Peyer's patch (tissue), 4 donors: Measurements from ENCODE around the gene CRYL1. TPM values are rescaled to one million over a fixed set of nuclear protein-coding genes. Genes with fewer than 3 reads are reported as not detected.

Experiments used
- DNase-seq, 3 donors: peaks; one replicate each; pipeline ENCODE4 v3.0.0-alpha.2; 2017 to 2019
- H3K27ac ChIP-seq, 4 donors: fragments of 200-600 bp; sonication (generic); one replicate each; pipeline ENCODE4 v1.5.1; 2016 to 2019
- H3K27me3 ChIP-seq, 2 donors: fragments of 200-600 bp; sonication (generic); one replicate each; pipeline ENCODE4 v1.5.1; 2019
- H3K36me3 ChIP-seq, 3 donors: fragments of 200-600 bp; sonication (generic); one replicate each; pipeline ENCODE4 v1.5.1; 2016 to 2019
- H3K4me1 ChIP-seq, 4 donors: fragments of 200-600 bp; sonication (generic); one replicate each; pipeline ENCODE4 v1.5.1; 2016 to 2019
- H3K4me3 ChIP-seq, 4 donors: fragments of 200-600 bp; sonication (generic); 1 replicate in 3 of 4; 2 replicates in 1 of 4; pipeline ENCODE4 v1.5.1; 2016 to 2019; ENCODE audit warnings: mild to moderate bottlenecking in 1 of 4
- H3K9me3 ChIP-seq, 4 donors: fragments of 200-600 bp; sonication (generic); one replicate each; pipeline ENCODE4 v1.5.1; 2016 to 2019; ENCODE audit warnings: mild to moderate bottlenecking in 1 of 4
- POLR2A ChIP-seq, 2 donors: fragments of 450-650 bp; IDR thresholded peaks; one replicate each; pipeline ENCODE4 v1.5.1; 2017; ENCODE audit warnings: antibody characterized with exemption in 2 of 2, mild to moderate bottlenecking in 2 of 2, moderate library complexity in 2 of 2
- total RNA-seq, 4 donors: library from RNA; depleted of rRNA; stranded (reverse); fragments of >200 nt; gene quantifications; one replicate each; pipeline ENCODE4 v1.1.0, GENCODE V29; 2016
- TF ChIP-seq, protein P1 (sequence below), 6 experiments: fragments of 450-650 bp in 4 of 6; fragments of 200-600 bp in 2 of 6; sonication (generic) in 1 of 6; IDR thresholded peaks; one replicate each; pipeline ENCODE4 v1.5.1; 2017 to 2019; ENCODE audit warnings: antibody characterized with exemption in 6 of 6, mild to moderate bottlenecking in 3 of 6, moderate library complexity in 1 of 6

Gene CRYL1
- total RNA-seq, 4 donors from 2014 or later, result 81.7 to 357 (median 299) TPM

DNA sequence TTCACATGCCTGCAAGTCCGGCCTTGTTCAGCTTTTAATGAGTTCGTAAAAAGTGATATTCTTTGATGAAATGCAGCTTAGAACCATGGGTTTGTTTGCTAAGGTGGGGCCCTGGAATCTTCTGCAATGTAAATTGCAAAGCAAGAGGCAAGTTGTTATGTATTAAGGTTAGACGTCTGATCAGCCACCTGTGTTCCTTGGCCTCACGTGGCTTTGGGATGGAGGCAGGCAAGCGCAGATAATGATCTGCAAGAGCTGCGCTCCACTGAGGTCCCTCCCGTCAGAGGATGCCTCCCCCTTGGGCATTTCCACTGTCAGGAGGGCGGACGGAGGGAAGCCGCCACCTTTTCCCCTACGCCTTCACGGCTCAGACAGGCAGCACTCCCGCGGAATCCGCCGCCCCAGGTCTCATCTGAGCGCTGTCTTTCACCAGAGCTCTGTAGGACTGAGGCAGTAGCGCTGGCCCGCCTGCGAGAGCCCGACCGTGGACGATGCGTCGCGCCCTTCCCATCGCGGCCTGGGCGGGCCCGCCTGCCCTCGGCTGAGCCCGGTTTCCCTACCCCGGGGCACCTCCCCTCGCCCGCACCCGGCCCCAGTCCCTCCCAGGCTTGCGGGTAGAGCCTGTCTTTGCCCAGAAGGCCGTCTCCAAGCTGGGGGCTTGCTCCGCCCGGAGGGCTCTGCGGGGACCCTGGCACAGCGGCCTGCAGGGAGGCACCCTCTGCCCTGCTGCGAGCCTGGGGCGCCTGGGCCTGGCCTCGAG, 110.9 kb downstream of the CRYL1 start:
- DNase-seq, result no peak
- H3K4me3 ChIP-seq, result no peak overlapping the region

DNA sequence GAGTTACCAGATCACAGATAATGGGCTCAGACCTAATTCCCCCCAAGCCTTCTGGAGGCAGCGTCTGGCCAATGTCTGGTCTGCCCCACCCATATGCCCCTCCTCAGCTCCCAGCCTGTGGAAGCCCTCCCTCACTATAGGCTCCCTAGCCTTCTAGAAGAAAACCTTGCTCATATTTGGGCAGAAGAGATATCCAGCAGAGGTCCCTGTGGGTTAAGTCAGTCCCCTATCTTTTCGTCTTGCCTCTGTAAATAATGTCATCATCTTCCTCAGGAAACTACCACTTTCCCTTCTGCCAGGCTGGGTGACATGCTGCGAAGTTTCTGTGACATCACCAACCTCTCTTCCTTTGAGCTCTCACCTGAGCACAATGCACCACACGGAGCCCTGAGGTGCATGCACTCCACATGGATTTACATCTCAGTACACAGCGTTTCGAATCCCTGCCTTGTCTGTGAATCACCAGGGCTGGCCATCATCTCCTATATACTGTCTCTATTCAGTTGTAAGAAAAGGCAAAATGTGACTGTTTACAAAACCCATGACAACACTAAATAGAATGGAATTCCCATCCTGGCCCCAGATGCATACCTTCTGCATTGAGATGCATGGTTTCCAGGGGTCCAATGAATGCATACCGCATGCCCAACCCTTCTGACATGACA, 112.8 kb downstream of the CRYL1 start:
- H3K27me3 ChIP-seq, result no peaks in the 10 kb centered on the region
- no peak overlapping the region for H3K27ac ChIP-seq
- no peak for DNase-seq
- peaks cover 0 to 2% (median 0%) of the 10 kb centered on the region in 3 donors for H3K36me3 ChIP-seq
- no peaks in the 10 kb centered on the region for H3K4me1 ChIP-seq
- H3K4me3 ChIP-seq, result no peak overlapping the region
- H3K9me3 ChIP-seq, result no peaks in the 10 kb centered on the region
- TF ChIP-seq, protein P1, sequence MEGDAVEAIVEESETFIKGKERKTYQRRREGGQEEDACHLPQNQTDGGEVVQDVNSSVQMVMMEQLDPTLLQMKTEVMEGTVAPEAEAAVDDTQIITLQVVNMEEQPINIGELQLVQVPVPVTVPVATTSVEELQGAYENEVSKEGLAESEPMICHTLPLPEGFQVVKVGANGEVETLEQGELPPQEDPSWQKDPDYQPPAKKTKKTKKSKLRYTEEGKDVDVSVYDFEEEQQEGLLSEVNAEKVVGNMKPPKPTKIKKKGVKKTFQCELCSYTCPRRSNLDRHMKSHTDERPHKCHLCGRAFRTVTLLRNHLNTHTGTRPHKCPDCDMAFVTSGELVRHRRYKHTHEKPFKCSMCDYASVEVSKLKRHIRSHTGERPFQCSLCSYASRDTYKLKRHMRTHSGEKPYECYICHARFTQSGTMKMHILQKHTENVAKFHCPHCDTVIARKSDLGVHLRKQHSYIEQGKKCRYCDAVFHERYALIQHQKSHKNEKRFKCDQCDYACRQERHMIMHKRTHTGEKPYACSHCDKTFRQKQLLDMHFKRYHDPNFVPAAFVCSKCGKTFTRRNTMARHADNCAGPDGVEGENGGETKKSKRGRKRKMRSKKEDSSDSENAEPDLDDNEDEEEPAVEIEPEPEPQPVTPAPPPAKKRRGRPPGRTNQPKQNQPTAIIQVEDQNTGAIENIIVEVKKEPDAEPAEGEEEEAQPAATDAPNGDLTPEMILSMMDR (IDR thresholded peaks at IDR 0.05), result no peak
- TF ChIP-seq POLR2A (IDR thresholded peaks at IDR 0.05), result no peak

More for the DNA sequence above, 110.9 kb downstream of the CRYL1 start:
- Histone ChIP-seq H3K27me3 (no peaks in the 10 kb centered on the region), H3K9me3 (no peaks in the 10 kb centered on the region), H3K4me1 (no peaks in the 10 kb centered on the region), H3K27ac (no peak overlapping the region), H3K36me3 (peaks cover 0 to 4% (median 0%) of the 10 kb centered on the region in 3 donors)
- TF ChIP-seq, protein P1 (IDR thresholded peaks at IDR 0.05), result no peak
- no peak for TF ChIP-seq POLR2A (IDR thresholded peaks at IDR 0.05)

DNA sequence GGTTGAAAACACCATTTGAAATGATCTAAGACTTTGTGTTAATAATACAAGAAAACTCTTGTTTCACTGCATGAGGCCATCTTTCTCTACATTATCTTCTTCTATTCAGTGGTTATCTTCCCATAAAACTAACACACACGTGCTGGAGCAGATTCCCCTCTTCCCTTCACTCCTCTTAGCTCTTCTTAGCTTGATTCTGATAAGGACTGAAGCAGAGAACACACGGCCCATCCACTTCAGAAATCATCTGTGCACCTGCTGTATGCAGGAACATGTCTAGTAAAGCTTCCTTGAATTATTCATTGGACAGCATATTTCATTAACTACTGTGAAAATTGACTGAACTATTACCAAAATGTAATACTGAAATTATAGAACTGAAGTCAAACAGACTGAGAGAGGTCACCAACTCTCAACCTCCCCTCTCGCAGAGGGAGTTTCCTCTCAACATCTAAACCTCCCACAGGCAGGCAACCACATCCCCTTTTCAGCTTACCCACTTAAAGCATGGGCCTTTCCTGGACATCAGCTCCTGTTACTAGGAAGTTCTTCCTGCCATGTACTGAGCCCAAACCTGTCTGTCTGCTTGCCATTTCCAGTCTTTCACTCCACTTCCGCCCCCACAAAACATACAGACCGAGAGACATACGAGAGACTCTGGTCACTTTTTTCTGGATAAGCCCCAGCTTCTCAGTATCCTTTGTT, 113.9 kb downstream of the CRYL1 start:
- H3K27ac ChIP-seq, result no peak overlapping the region
- no peaks in the 10 kb centered on the region for H3K27me3 ChIP-seq
- no peak overlapping the region for H3K4me3 ChIP-seq
- no peaks in the 10 kb centered on the region for H3K9me3 ChIP-seq
- no peak for TF ChIP-seq POLR2A (IDR thresholded peaks at IDR 0.05)
- TF ChIP-seq, protein P1 (IDR thresholded peaks at IDR 0.05), result no peak
- peak in 2 of 3 donors; percentile 26 to 48 for DNase-seq
- H3K4me1 ChIP-seq, result no peaks in the 10 kb centered on the region
- H3K36me3 ChIP-seq, result peaks cover 0 to 5% (median 0%) of the 10 kb centered on the region in 3 donors

DNA sequence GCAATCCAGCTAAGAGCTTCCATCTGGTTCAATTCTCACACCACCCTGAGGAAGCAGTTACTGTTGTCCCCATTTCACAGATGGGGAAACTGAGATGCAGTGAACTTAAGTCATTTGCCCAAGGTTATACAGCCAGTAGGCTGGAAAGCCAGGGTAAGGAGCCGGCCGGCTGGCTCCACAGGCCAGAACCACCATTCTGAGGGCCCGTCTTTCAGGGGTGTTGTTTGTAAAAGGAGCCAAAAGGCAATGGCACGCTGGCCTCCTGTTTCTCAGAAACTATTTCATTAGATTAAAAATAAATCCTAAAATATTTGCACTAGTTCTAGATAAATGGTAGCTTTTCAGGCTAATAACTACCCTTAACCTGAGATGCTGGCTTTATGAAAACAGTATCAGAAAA, 114.9 kb downstream of the CRYL1 start:
- Histone ChIP-seq H3K27me3 (no peaks in the 10 kb centered on the region), H3K4me1 (no peaks in the 10 kb centered on the region), H3K4me3 (no peak overlapping the region), H3K9me3 (no peaks in the 10 kb centered on the region), H3K27ac (no peak overlapping the region), H3K36me3 (peaks cover 0 to 9% (median 0%) of the 10 kb centered on the region in 3 donors)
- peak in 1 of 3 donors; percentile 21 for DNase-seq
- TF ChIP-seq, protein P1 (IDR thresholded peaks at IDR 0.05), result no peak
- TF ChIP-seq POLR2A (IDR thresholded peaks at IDR 0.05), result no peak

DNA sequence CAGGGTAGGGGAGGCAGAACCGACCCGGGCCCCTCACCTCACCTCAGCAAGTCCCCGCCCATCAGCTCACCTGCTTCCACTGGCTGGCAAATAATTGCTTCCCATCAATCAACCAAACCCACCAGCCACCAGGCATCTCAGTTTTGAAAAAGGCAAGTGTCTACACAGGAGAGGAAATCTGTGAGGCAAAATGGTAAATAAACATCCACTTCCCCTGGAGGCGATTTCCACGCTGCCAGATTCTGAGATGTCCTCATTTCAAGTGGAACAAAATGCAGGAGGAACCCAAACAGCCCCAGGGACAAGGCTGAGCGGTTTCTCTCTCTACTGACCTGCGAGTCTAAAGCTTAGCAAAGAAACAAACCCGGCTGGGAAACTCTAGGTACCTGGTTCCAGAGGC, 117.5 kb downstream of the CRYL1 start:
- Histone ChIP-seq H3K27ac (no peak overlapping the region), H3K4me1 (no peaks in the 10 kb centered on the region), H3K4me3 (no peak overlapping the region), H3K9me3 (no peaks in the 10 kb centered on the region), H3K36me3 (peaks cover 0 to 27% (median 0%) of the 10 kb centered on the region in 3 donors), H3K27me3 (no peaks in the 10 kb centered on the region)
- TF ChIP-seq, protein P1 (IDR thresholded peaks at IDR 0.05), result no peak
- TF ChIP-seq POLR2A (IDR thresholded peaks at IDR 0.05), result no peak
- no peak for DNase-seq
